Nephron (organoid): Measurements from ENCODE around the gene ALDOA.

Source experiments
- H3K27ac Mint-ChIP-seq, 3 experiments: 2 replicates each; pipeline ENCODE4 v1.8.0; 2020; ENCODE audit warnings: mixed read lengths in 3 of 3, mild to moderate bottlenecking in 2 of 3, moderate library complexity in 1 of 3
- H3K27me3 Mint-ChIP-seq: 2 replicates; pipeline ENCODE4 v1.8.0; 2021; ENCODE audit warnings: low read depth, mild to moderate bottlenecking, moderate library complexity, mixed read lengths
- H3K36me3 Mint-ChIP-seq: 2 replicates; pipeline ENCODE4 v1.8.0; 2020; ENCODE audit warnings: low read depth, mixed read lengths
- H3K4me1 Mint-ChIP-seq: 2 replicates; pipeline ENCODE4 v1.8.0; 2020; ENCODE audit warnings: mixed read lengths
- H3K4me3 Mint-ChIP-seq, 3 experiments: 2 replicates each; pipeline ENCODE4 v1.8.0; 2020; ENCODE audit warnings: mild to moderate bottlenecking in 3 of 3, mixed read lengths in 3 of 3, moderate library complexity in 2 of 3
- H3K9me3 Mint-ChIP-seq: 2 replicates; pipeline ENCODE4 v1.8.0; 2020; ENCODE audit warnings: mixed read lengths
- CTCF ChIP-seq, 3 experiments: fragments of 200-600 bp; sonication (generic); IDR thresholded peaks; one replicate each; pipeline ENCODE4 v1.5.0; 2021; ENCODE audit warnings: antibody characterized with exemption in 3 of 3; ENCODE audit not compliant: unreplicated experiment in 3 of 3

Gene ALDOA

GRCh38 chr16:30068750-30069610 lies 3.4 kb downstream of the ALDOA start:
- H3K4me3 Mint-ChIP-seq, result peak overlapping the region; percentile 73 to 83 (median 81)
- TF ChIP-seq CTCF (IDR thresholded peaks at IDR 0.05; ENCODE audit: unreplicated experiment in 3 of 3), result peak; percentile 33 to 44 (median 37)
- H3K9me3 Mint-ChIP-seq, result no peaks in the 10 kb centered on the region
- no peaks in the 10 kb centered on the region for H3K27me3 Mint-ChIP-seq
- peaks cover 38% of the 10 kb centered on the region for H3K4me1 Mint-ChIP-seq
- H3K36me3 Mint-ChIP-seq, result peaks cover 53% of the 10 kb centered on the region
- H3K27ac Mint-ChIP-seq, result peak overlapping the region; percentile 64 to 75 (median 66)

GRCh38 chr16:30069611-30070462 lies 4.3 kb downstream of the ALDOA start:
- Mint-ChIP-seq H3K27me3 (no peaks in the 10 kb centered on the region), H3K9me3 (no peaks in the 10 kb centered on the region), H3K4me1 (peaks cover 34% of the 10 kb centered on the region), H3K27ac (peak overlapping the region; percentile 55 to 66 (median 57)), H3K36me3 (peaks cover 53% of the 10 kb centered on the region), H3K4me3 (peak overlapping the region; percentile 48 to 83 (median 65))
- TF ChIP-seq CTCF (IDR thresholded peaks at IDR 0.05; ENCODE audit: unreplicated experiment in 3 of 3), result no peak

GRCh38 chr16:30070490-30070889 lies 4.9 kb downstream of the ALDOA start:
- Mint-ChIP-seq H3K9me3 (no peaks in the 10 kb centered on the region), H3K4me3 (peak overlapping the region; percentile 48 to 83 (median 48))

GRCh38 chr16:30075503-30076275 lies 10.1 kb downstream of the ALDOA start, which contains the start of gene PPP4C:
PPP4C (plus strand) TSS chr16:30075994; CDS start chr16:30076378, 384 bp downstream.
- peaks cover 19% of the 10 kb centered on the region for H3K4me1 Mint-ChIP-seq
- H3K36me3 Mint-ChIP-seq, result peaks cover 47% of the 10 kb centered on the region
- TF ChIP-seq CTCF (IDR thresholded peaks at IDR 0.05; ENCODE audit: unreplicated experiment in 3 of 3), result peak in 1 of 3 experiments; percentile 12
- H3K4me3 Mint-ChIP-seq, result peak within 1 kb of the TSS; percentile 95 to 98 (median 97)
- H3K9me3 Mint-ChIP-seq, result no peaks in the 10 kb centered on the region
- peak within 1 kb of the TSS; percentile 92 to 98 (median 96) for H3K27ac Mint-ChIP-seq
- no peaks in the 10 kb centered on the region for H3K27me3 Mint-ChIP-seq

More at GRCh38 chr16:30070490-30070889, 4.9 kb downstream of the ALDOA start:
- TF ChIP-seq CTCF (IDR thresholded peaks at IDR 0.05; ENCODE audit: unreplicated experiment in 3 of 3), result no peak
- Mint-ChIP-seq H3K27me3 (no peaks in the 10 kb centered on the region), H3K4me1 (peaks cover 34% of the 10 kb centered on the region), H3K27ac (peak overlapping the region; percentile 55 to 66 (median 57)), H3K36me3 (peaks cover 53% of the 10 kb centered on the region)

- H3K4me3 Mint-ChIP-seq, result peak overlapping the region; percentile 95 to 98 (median 97)
Observed at GRCh38 chr16:30076276-30076791, 10.8 kb downstream of the ALDOA start.

More at GRCh38 chr16:30076276-30076791, 10.8 kb downstream of the ALDOA start:
- H3K4me1 Mint-ChIP-seq, result peaks cover 19% of the 10 kb centered on the region
- H3K27me3 Mint-ChIP-seq, result no peaks in the 10 kb centered on the region
- peaks cover 49% of the 10 kb centered on the region for H3K36me3 Mint-ChIP-seq
- H3K27ac Mint-ChIP-seq, result peak overlapping the region; percentile 28 to 98 (median 92)
- H3K9me3 Mint-ChIP-seq, result no peaks in the 10 kb centered on the region
- TF ChIP-seq CTCF (IDR thresholded peaks at IDR 0.05; ENCODE audit: unreplicated experiment in 3 of 3), result no peak
